Activated CD4-positive, alpha-beta T cell treated with anti-CD3 and anti-CD28 coated beads for 24 hours (primary cell): ENCODE results near the gene VPS13D.

ENCODE experiments used
- DNase-seq, 2 donors: peaks; one replicate each; pipeline ENCODE4 v3.0.0-alpha.2; 2020; ENCODE audit warnings: low read depth in 2 of 2

VPS13D gene

DNA sequence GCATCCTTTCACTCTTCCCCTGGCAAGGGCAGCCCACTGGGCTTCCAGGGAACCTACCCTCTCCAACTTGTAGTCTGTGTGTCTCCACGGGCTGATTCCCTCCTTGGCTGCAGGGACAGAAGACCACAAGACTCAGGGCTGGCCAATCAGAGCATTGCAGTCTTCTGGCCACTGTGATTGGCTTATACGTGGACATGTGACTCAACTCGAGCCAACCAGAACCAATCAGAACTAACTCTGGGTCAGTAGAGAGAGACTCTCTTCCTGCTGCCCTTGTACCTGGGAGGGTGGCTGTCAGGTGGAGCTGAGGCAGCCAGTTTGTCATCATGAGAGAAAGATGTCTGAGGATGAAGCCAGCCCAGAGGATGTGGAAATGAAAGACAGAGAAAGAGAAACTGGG lies 324.1 kb downstream of the VPS13D start:
- DNase-seq, result no peak

DNA sequence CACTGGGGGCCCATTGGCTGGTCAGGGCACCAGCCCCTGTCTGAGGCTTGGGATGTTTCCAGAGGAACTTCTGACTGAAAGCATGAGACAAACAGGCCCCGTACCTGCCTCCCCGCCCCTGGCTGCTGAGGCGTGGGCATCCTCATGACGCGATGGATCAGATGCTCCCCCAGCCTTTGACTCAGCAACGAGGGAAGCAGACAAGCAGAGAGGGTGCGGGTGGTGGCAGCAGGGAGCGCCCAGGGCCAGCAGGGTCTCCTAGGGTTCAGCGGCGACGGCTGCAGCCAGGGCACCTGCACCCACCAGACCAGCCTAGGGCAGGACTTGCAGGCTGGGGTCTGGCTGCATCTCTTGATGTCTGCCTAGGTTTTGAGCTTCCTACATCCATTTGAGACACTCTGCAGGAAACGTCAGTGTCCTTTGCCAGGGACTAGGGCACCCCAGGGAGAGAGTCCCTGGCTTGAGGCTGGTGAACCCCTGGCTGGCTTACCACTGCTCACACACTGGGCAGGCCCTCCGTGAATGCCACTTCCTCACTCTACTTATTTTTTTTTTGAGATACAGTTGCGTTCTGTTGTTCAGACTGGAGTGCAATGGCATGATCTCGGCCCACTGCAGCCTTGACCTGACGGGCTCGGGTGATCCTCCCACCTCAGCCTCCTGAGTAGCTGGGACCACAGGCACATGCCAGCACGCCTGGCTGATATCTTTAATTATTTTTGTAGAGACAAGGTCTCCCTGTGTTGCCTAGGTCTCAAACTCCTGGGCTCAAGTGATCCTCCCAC lies 324.9 kb downstream of the VPS13D start:
- DNase-seq, result no peak

DNA sequence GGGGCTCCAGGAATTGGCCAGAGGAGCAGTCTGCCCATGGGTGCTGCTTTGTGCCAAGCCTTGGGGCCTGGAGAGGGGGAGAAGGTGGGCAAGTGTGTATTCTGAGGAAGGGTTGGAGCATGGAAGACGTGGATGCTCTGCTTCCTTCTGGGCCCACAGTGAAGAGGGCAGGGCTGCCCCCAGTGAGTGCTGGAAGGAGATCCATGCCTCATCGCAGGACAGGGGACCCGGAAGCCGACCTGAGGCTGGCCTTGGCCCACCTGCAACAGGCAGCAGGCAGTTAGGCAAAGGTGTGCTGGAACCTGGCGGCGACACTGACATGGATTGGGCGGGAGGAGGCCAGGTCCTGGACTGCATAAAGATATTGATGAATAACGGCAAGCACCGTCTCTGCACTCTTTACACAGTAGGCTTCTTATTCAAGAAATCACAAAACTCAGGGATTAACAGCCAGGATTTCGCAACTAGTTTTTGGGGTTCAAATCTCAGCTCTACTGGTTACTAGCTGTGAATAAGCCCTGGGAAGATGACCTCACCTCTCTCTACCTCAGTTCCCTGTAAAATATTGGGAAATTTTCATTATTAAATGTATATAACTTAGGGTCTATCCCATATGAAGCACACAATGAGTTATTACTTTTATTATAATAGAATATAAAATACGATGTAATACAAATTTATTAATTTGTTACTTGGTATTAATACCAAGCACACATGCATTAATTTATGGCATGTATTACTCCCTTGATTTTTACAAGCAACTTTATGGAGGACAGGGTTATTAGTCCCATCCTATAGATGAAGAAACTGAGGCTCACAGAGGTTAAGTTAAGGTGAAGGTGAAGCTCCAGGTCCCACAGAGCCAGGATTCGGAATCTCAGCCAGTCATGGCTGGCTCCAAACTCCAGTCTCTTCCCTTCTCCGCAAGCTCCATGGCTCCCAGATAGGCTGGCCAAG lies 325.9 kb downstream of the VPS13D start:
- DNase-seq, result no peak

DNA sequence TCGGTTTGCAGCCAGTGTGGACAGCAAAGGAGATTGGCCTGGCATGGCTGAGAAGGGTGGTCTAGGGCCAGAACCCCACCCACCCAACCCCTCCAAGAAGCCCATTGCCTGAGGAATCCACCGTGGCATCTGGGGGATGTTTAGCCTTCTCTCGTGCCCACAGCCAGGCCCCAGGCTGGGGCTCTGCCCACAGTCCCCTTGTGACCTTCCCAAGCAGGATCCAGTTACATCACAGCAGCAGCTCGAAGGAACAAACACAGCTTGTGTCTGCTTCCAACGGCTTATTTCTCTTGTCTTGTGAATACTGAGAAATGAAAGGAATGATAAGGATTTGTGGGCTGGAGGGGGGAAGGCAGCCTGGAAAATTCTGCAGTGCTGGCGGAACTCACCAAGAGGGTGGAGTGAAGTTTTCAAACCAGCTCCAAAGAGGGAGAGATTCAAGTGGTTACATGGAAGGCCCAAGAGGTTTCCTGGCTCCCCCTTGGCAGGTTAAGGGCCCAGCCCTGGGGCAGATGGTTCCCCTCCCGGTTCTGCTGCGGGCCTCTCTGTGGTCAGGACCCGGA lies 326.6 kb downstream of the VPS13D start:
- no peak for DNase-seq

DNA sequence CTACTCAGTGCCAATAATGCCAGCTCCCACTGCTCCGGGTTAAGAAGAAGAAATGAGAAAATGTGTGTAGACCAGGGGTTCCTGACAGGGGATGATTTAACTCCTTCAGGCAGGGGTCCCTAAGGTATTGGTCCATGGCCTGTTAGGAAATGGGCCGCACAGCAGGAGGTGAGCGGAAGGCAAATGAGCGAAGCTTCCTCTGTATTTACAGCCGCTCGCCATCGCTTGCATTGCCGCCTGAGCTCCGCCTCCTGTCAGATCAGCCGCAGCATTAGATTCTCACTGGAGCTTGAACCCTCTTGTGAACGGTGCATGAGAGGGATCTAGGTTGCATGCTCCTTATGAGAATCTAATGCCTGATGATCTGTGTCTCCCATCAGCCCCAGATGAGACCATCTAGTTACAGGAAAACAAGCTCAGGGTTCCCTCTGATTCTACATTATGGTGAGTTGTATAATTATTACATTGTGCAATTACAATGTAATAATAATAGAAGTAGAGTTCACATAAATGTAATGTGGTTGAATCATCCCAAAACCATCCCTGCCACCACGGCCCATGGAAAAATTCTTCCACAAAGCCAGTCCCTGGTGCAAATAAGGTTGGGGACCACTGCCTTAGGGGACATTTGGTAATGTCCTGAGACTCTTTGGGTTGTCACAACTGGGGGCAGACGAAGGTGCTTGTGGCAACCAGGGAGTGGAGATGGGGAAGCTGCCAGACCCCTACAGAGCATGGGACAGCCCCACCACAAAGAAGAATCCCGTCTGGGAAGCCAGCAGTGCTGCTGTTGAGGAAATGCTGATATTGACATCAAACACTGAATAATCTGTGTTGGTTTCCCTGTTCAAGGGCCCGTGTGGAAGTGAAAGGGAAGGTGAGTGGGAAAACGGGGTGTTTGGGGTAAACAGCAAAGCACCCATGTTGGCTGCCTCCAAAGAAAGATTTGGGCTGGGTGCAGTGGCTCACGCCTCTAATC lies 327.4 kb downstream of the VPS13D start:
- DNase-seq, result no peak

DNA sequence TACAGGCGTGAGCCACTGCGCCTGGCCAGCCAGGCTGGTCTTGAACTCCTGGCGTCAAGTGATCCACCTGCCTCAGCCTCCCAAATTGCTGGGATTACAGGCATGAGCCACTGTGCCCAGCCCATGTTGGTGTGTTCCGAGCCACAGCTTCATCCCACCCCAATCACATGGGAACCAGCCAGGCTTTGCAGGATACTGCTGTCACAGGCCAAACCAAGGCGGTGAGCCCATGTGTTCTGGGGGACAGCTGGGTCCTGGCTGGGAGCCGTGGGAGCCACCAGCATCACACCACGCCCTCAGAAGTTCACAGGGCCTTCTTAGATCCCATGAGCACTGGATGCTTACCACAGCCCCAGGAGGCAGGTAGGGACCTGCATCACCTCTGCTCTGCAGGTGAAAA lies 331.3 kb downstream of the VPS13D start:
- no peak for DNase-seq
